HG03139 (cell line): ENCODE measurements around the gene CMYA5.
"Not testable (repeated sequence)": the region's sequence is repeated elsewhere in the genome, so short reads cannot be mapped to it uniquely, and the experiment has no call there.

Experiments used
- ATAC-seq: cut with Tn5 transposase; IDR thresholded peaks from one replicate; pipeline ENCODE4 v1.9.1; 2021; ENCODE audit not compliant: unreplicated experiment

Gene CMYA5

DNA sequence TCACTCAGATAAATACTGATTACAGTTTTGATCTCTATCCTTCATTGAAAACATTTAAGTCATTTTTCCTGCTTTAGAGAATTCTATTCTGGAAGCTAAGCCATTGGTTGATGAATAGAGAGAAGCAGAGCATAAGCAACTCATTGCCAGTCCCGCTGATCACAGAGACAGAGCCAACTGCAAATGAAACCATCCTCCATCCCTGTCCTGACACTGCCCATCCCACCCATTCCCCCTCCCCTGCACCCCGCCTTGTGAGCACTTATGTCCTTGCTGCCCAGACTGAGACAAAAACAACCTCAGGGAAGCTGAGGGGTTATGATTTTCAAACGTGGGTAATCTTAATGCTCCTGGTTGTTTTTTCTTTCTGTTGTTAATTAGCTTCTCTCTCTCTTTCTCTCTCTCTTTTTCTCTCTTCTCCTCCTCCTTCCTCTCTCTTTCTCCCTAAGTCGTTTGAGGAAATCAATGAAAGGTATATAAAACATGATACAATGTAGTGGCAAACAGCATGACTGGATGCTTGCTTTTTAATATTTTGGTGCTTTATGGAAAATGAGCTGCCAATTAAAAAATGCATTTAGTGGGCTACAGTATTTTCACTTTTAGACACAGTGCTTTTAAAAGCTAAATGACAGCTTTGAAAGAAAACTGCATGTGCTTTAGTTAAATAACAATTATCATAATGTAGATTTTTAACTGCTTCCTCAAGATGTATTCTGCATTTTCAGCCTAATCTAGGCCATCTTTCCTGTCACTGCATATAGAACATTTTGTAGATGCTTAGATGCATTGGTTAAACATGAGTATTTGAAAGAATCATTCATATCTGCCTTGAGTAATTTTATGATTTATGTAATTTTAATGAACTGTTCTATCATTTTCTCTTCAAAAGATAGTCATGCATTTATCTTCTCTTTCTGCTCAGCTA lies 57.3 kb downstream of the CMYA5 start:
- no peak for ATAC-seq

DNA sequence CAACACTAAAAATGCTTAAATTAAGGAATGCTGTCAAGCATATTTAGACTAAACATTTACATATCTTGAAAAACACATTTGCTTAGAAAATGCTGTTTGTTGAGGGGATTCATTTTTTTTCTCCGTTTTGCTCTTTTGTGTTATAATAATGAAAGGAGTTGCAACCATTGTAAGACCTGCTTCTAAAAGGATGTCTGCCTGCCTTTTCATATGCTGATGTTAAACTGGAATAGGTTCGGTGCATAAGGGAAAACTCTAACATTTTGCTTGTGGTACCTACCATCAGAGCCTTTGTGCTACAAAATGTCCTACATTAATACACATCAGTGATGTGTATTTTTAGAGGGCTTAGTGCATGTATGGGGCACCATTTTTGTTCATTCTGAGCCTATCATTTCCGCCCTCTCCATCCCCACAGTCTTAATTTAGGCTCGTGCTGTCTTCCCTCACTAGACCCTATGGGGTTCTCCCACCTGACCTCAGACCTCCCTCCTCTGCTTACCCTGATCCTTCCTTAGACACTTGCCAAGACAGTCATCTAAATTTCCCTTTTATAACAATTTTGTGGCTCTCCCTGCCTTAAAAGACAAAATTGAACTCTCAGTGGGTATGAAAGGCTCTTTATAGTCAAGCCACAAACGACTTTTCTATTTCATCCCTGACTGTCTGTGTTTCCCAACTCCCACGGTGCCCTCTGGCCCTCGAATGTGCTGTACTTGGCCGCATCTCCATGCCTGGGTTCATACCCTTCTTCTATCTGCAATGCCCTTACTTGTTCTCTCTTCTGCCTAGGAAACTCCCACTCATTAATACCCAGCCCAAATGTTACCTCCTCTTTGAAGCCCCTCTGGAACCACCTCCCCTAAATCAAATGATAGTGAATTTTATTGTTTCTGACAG lies 61.2 kb downstream of the CMYA5 start:
- ATAC-seq: no peak

- ATAC-seq: no peak
These were observed 63.5 kb downstream of the CMYA5 start for GRCh38 chr5:79753092-79753491.

DNA sequence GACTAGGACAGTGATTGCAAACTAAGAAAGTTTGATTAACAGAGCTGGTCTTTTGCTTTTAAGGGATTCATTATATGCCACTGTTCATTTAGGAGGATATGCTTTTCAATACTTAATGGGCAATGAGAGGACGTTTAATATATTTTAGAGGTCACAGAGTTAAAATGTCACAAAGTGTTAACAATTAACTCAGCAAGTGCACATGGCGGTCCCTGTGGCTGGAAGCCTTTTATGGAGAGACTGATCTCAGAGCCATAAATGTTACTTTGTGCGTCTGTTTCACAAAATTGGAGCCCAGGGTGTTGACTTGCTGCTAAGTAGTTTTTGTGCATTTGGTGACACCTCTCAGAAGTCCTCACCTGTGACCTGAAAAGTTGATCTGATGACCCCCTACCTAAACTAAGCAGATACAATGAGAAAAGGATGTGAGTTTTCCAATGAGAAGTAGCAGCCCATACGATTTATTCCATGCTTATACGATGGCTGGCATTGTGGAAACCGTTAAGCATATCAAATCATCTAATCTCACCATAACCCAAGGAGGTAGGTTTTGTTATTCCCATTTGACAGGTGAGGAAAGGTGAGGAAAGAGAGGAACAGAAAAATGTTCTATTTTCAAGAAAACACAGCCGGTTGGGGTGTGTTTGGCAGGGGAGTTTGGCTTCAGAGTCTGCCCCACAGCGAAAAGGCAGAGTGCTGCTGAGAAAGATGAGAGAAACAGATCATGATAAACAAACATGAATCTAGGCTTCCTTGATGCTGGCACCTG lies 64.4 kb downstream of the CMYA5 start:
- ATAC-seq: no peak

DNA sequence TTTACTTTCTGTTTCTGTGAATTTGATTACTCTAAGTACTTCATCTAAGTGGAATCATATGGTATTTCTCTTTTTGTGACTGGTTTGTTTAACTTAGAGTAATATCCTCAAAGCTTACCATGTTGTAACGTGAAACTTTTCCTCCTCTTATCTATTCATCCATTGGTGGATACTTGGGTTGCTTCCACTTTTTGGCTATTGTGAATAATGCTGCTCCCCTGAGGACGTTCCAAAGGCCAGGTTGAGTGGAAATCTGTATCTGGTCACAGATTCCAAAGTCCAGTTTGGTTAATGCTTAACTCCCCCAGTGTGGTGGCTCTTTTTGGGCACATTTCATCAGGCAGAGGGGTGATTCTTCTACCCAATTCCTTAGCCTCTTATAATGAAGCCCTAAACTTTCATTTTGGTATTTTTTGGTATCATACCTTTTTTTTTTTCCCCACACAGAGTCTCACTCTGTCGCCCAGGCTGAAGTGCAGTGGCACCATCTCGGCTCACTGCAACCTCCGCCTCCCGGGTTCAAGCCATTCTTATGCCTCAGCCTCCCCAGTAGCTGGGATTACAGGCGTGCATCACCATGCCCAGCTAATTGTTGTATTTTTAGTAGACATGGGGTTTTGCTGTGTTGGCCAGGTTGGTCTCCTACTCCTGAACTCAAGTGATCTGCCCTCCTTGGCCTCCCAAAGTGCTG lies 65.4 kb downstream of the CMYA5 start:
- no peak for ATAC-seq

GRCh38 chr5:79756076-79756475 lies 66.4 kb downstream of the CMYA5 start:
- no peak for ATAC-seq

DNA sequence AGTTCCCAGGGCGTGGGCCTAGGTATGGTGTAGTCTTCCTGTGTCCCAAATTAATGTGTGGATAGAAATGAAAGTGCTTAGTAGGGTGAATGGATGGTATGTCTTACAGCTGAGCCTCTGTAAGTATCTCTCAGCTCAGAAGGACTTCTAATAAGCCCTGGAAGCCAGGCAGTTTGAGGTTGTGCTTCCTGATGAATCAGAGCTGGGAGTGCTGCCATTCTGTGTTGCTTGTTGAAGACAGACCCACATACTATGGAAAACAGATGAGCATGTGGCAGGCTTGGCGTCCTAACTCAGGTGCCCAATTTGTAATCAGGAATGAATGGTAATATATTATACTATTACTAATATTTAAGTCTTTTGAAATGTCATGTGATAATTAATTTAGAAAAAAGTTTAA lies 69.8 kb downstream of the CMYA5 start:
- ATAC-seq: no peak

DNA sequence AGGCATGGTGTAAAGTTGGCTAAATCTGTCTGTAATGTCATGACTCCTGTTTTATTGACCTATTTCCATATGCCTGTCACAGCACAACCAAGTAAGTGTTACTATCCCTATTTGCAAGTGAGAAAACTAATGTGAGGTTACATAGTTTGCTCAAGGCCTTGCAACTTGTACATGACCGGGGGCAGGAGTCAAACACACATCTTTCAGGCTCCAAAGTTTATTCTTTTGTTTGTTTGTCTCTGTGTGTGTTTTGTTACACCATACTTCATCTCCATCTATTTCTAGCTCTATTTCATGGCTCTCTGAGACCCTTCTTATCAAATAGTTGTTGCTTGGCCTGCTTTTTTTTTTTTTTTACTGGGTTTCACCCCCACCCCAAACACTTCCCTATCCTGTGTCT lies 70.2 kb downstream of the CMYA5 start:
- no peak for ATAC-seq

- no peak for ATAC-seq
These were observed 73.3 kb downstream of the CMYA5 start for GRCh38 chr5:79762929-79763328.

DNA sequence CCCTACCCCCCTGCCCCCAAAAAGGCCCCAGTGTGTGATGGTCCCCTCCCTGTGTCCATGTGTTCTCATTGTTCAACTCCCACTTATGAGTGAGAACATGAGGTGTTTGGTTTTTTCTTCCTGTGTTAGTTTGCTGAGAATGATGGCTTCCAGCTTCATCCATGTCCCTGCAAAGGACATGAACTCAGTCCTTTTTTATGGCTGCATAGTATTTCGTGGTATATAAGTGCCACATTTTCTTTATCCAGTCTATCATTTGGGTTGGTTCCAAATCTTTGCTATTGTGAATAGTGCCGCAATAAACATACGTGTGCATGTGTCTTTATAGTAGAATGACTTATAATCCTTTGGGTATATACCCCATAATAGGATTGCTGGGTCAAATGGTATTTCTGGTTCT lies 74.5 kb downstream of the CMYA5 start:
- not testable (repeated sequence) for ATAC-seq

- ATAC-seq: no peak
These were observed 81.8 kb downstream of the CMYA5 start for GRCh38 chr5:79771387-79771786.

- no peak for ATAC-seq
These were observed 83.0 kb downstream of the CMYA5 start for GRCh38 chr5:79772651-79773050.

DNA sequence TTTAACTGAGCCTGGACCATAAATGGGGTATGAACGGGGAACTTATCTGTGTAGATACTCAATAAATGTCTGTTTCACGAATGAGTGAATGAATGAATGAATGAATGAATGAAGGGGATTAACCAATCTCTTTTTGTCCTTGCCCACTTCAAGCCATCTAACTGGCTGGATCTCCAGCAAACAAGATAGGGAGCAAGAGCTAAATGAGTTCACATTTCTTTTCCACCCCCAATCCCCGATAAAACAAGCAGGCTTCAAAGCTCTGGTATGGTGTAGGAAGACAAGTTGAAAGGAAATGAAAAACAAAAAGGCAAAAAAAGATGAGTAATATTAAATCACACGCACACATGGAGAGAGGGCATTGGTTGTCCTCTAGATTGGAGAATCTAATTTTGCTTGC lies 84.0 kb downstream of the CMYA5 start:
- no peak for ATAC-seq

DNA sequence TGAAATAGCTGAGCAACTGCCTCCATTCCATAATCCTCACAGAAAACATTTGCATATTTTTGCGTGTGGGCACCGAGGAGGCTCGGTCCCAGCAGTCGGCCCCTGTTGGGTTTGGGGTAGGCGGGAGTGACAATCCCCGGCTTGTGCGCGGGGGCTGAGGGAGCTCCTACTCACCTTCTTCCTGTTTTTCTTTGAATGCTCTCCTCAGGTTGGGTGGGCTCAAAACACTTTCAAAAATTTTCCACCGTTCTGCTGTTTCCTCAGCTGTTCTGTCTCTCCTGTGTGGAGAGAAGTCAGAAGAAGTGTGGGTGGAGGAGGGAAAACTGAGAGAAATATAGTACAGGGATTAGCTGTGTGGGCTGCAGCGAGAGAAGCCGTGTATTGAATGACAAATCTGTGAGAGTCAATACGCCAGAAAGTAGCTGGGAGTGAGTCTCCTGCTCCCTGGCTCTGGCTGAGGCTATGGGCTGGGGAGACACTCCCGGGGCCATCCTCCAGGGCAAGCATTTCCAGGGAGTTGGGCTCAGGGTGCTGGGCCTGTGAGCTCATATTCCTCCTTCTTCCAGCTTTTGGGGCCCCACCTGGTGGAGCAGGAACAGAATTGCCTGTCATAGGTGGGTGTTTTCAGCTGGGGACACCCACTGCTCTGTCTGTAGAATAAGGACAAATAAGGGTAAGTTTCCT lies 84.7 kb downstream of the CMYA5 start:
- no peak for ATAC-seq

- no peak for ATAC-seq
These were observed 85.2 kb downstream of the CMYA5 start for GRCh38 chr5:79774855-79775237.

GRCh38 chr5:79784741-79785140 lies 95.1 kb downstream of the CMYA5 start:
- not testable (repeated sequence) for ATAC-seq

GRCh38 chr5:79785983-79786382 lies 96.3 kb downstream of the CMYA5 start:
- ATAC-seq: no peak

GRCh38 chr5:79787448-79787847 lies 97.8 kb downstream of the CMYA5 start:
- no peak for ATAC-seq

DNA sequence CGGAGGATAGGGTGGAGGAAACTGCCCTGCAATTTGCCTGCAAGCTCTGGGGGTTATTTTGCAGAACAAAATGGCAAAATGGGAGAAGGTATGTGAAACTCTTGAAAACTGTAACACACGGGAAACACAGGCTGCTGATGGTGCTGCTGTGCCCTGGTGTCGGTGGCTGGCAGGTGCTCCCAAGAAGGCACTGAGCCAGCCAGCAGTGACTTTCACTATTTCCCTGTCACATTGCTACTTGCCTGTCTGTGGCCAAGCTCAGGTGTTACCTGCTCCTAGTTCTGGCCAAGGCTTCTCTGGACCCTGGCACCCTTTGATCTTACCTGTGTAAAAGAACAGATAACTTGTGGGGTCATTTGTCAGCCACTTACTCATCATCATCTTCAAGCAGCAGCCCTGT lies 102.2 kb downstream of the CMYA5 start:
- ATAC-seq: no peak

DNA sequence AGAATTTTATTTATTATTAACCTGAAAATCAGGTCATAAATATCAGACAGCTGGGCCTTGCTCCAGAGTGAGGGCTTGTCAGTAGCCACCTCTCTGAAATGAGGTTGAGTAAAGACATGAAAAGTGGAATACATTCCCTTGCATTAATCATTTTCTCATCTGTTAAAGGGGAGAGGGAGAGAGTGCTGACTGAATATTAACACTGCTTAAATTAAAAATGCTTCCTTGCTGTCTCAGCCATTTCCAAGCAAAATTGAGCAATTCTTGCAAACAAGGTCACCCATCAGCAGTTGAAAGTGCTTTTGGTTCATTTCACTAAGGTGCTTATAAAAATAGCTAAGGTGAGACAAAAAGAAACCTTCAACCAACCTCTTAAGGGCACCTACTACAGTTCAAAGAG lies 102.8 kb downstream of the CMYA5 start:
- no peak for ATAC-seq
